ENCODE data around the gene KIAA1958. TPM values are rescaled to one million over a fixed set of nuclear protein-coding genes. Genes with fewer than 3 reads are reported as not detected.

Gene KIAA1958
- total and polyA plus RNA-seq, 4 donors, result 0.99 to 7.1 (median 3.3) TPM

DNA sequence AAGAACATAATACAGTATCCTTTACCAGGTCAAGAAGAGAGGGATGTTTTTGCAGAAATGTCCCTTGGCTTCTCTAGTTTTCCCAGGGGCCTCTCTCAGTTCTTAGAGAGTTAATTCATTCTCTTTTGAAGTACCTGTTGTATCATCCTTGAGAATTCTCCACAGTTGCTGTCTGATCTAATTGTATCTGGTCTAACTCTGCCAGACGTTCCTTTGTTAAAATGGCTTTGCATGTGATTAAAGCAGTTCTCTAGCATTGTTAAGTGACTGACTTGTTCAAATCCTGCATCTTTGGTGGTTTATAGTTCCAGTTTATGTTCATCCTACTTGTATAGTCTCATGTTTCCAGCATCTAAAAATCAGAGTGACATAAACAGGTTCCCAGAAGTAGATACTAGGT, 65.0 kb downstream of the KIAA1958 start:
- peaks cover 0 to 11% (median under 1%) of the 10 kb centered on the region in 4 donors for H3K4me1 ChIP-seq (ENCODE audit: control insufficient read depth in 4 of 4, insufficient read depth in 4 of 4, low read length in 3 of 4)

DNA sequence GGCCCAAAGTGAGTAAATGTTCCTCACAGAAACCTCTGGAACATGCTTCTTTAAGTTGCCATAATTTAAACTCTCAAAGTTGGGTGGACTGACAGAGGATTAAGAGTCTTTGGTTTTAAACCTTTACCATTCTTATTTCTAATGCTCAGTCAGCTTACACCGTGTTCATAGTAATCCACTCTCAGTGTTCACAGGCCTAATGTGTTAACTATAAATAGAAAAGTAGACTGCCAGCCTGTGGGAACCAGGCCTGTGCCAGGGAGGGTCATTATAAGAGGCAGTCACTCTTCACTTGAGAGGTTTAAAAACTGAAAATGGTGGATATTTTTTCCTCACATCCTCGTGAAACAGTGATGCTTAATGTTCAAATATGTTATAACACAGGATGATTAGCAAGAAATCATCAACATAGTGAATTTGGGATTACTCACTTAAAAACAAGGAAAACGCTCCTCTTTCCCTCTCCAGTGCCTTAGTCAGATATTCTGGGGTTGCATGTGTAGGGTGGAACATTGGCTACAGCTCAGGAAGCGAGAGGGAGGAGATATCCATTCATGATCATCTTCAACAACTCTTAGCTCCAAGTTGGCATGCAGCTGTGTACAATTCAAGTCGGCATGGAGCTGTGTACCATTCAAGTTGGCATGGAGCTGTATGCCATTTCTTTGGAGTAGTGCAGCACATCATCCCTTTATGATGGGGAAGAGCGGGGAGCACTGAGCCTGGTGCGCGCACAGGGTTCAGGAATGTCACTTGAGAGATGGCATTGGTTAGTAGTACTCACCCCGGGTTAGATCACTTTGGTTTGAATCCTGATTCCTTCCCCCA, 65.8 kb downstream of the KIAA1958 start:
- Histone ChIP-seq H3K4me3 (ENCODE audit: low read depth in 1 of 3, low read length in 3 of 3) (no peak overlapping the region), H3K9ac (ENCODE audit: low read depth in 1 of 2, low read length in 2 of 2) (no peak overlapping the region), H3K27ac (ENCODE audit: low read depth in 1 of 2, low read length in 2 of 2) (no peak overlapping the region), H3K9me3 (ENCODE audit: control insufficient read depth in 4 of 4, low read length in 3 of 4) (no peaks in the 10 kb centered on the region), H3K27me3 (ENCODE audit: control insufficient read depth in 4 of 4, insufficient read depth in 4 of 4, low read length in 3 of 4) (no peaks in the 10 kb centered on the region), H3K36me3 (ENCODE audit: control insufficient read depth in 4 of 4, insufficient read depth in 3 of 4, low read depth in 1 of 4, low read length in 3 of 4) (no peaks in the 10 kb centered on the region), H3K4me1 (ENCODE audit: control insufficient read depth in 4 of 4, insufficient read depth in 4 of 4, low read length in 3 of 4) (peaks cover 0 to 16% (median under 1%) of the 10 kb centered on the region in 4 donors)
- DNase-seq (ENCODE audit: low spot score), result no peak
- WGBS, result 94% methylated on average over 9 of the region's 9 CpGs
- TF ChIP-seq FOXA1 (IDR thresholded peaks at IDR 0.05) (no peak), TAF1 (conservative IDR thresholded peaks at IDR 0.05) (no peak), JUND (IDR thresholded peaks at IDR 0.05) (no peak), RXRA (IDR thresholded peaks at IDR 0.05) (no peak), FOXA2 (IDR thresholded peaks at IDR 0.05) (no peak), ZBTB33 (IDR thresholded peaks at IDR 0.05) (no peak), RAD21 (IDR thresholded peaks at IDR 0.05) (no peak), NR2F2 (IDR thresholded peaks at IDR 0.05) (no peak), YY1 (IDR thresholded peaks at IDR 0.05) (no peak), CTCF (IDR thresholded peaks at IDR 0.05; ENCODE audit: low read depth, low read length, missing input control) (no peak), HNF4A (conservative IDR thresholded peaks at IDR 0.05) (no peak), GABPA (IDR thresholded peaks at IDR 0.05 in 1 of 2, conservative IDR thresholded peaks at IDR 0.05 in 1 of 2) (no peak), SP1 (IDR thresholded peaks at IDR 0.05) (no peak), HNF4G (IDR thresholded peaks at IDR 0.05) (no peak)
- TF ChIP-seq, protein P1, sequence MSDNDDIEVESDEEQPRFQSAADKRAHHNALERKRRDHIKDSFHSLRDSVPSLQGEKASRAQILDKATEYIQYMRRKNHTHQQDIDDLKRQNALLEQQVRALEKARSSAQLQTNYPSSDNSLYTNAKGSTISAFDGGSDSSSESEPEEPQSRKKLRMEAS (IDR thresholded peaks at IDR 0.05), result no peak
- TF ChIP-seq, protein P2, sequence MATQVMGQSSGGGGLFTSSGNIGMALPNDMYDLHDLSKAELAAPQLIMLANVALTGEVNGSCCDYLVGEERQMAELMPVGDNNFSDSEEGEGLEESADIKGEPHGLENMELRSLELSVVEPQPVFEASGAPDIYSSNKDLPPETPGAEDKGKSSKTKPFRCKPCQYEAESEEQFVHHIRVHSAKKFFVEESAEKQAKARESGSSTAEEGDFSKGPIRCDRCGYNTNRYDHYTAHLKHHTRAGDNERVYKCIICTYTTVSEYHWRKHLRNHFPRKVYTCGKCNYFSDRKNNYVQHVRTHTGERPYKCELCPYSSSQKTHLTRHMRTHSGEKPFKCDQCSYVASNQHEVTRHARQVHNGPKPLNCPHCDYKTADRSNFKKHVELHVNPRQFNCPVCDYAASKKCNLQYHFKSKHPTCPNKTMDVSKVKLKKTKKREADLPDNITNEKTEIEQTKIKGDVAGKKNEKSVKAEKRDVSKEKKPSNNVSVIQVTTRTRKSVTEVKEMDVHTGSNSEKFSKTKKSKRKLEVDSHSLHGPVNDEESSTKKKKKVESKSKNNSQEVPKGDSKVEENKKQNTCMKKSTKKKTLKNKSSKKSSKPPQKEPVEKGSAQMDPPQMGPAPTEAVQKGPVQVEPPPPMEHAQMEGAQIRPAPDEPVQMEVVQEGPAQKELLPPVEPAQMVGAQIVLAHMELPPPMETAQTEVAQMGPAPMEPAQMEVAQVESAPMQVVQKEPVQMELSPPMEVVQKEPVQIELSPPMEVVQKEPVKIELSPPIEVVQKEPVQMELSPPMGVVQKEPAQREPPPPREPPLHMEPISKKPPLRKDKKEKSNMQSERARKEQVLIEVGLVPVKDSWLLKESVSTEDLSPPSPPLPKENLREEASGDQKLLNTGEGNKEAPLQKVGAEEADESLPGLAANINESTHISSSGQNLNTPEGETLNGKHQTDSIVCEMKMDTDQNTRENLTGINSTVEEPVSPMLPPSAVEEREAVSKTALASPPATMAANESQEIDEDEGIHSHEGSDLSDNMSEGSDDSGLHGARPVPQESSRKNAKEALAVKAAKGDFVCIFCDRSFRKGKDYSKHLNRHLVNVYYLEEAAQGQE (IDR thresholded peaks at IDR 0.05), result no peak

More for the DNA sequence above, 65.0 kb downstream of the KIAA1958 start:
- H3K27me3 ChIP-seq (ENCODE audit: control insufficient read depth in 4 of 4, insufficient read depth in 4 of 4, low read length in 3 of 4), result no peaks in the 10 kb centered on the region
- no peak overlapping the region for H3K4me3 ChIP-seq (ENCODE audit: low read depth in 1 of 3, low read length in 3 of 3)
- H3K9me3 ChIP-seq (ENCODE audit: control insufficient read depth in 4 of 4, low read length in 3 of 4), result no peaks in the 10 kb centered on the region
- DNase-seq (ENCODE audit: low spot score), result no peak
- H3K9ac ChIP-seq (ENCODE audit: low read depth in 1 of 2, low read length in 2 of 2), result no peak overlapping the region
- TF ChIP-seq NR2F2 (IDR thresholded peaks at IDR 0.05), result no peak
- no peak for TF ChIP-seq HNF4A (conservative IDR thresholded peaks at IDR 0.05)
- TF ChIP-seq, protein P2 (IDR thresholded peaks at IDR 0.05), result no peak
- TF ChIP-seq ATF3 (IDR thresholded peaks at IDR 0.05), result no peak
- TF ChIP-seq FOXA1 (IDR thresholded peaks at IDR 0.05), result no peak
- TF ChIP-seq RXRA (IDR thresholded peaks at IDR 0.05), result no peak
- no peaks in the 10 kb centered on the region for H3K36me3 ChIP-seq (ENCODE audit: control insufficient read depth in 4 of 4, insufficient read depth in 3 of 4, low read depth in 1 of 4, low read length in 3 of 4)
- WGBS, result 92% methylated on average over 1 of the region's 1 CpG
- no peak overlapping the region for H3K27ac ChIP-seq (ENCODE audit: low read depth in 1 of 2, low read length in 2 of 2)

All from liver (tissue), 9 donors.